Liver (tissue), 9 donors: ENCODE results near the gene FUNDC2. TPM values are rescaled to one million over a fixed set of nuclear protein-coding genes. Genes with fewer than 3 reads are reported as not detected.

ENCODE experiments used
- DNase-seq: peaks from one replicate; pipeline ENCODE4 v3.0.0-alpha.2; 2017; ENCODE audit warnings: low spot score
- H3K27ac ChIP-seq, 2 donors: one replicate each; pipeline ENCODE4 v1.7.0; 2013; ENCODE audit warnings: inconsistent platforms in 2 of 2, low read length in 2 of 2, control low read depth in 1 of 2, low read depth in 1 of 2, mild to moderate bottlenecking in 1 of 2
- H3K27me3 ChIP-seq, 4 donors: one replicate each; pipeline versions ENCODE4 v1.6.1 to v1.7.0; 2013; ENCODE audit warnings: low read length in 3 of 4, inconsistent platforms in 1 of 4, mild to moderate bottlenecking in 1 of 4, moderate library complexity in 1 of 4; ENCODE audit not compliant: control insufficient read depth in 4 of 4, insufficient read depth in 4 of 4
- H3K36me3 ChIP-seq, 4 donors: one replicate each; pipeline versions ENCODE4 v1.6.1 to v1.7.0; 2013; ENCODE audit warnings: low read length in 3 of 4, mild to moderate bottlenecking in 3 of 4, low read depth in 1 of 4, moderate library complexity in 1 of 4; ENCODE audit not compliant: control insufficient read depth in 4 of 4, insufficient read depth in 3 of 4
- H3K4me1 ChIP-seq, 4 donors: one replicate each; pipeline versions ENCODE4 v1.6.1 to v1.7.0; 2013; ENCODE audit warnings: low read length in 3 of 4, mild to moderate bottlenecking in 3 of 4, moderate library complexity in 1 of 4; ENCODE audit not compliant: control insufficient read depth in 4 of 4, insufficient read depth in 4 of 4
- H3K4me3 ChIP-seq, 3 donors: one replicate each; pipeline versions ENCODE4 v1.6.1 to v1.7.0; 2013; ENCODE audit warnings: low read length in 3 of 3, control low read depth in 1 of 3, low read depth in 1 of 3, mild to moderate bottlenecking in 1 of 3
- H3K9ac ChIP-seq, 2 donors: one replicate each; pipeline ENCODE4 v1.7.0; 2013; ENCODE audit warnings: low read length in 2 of 2, mild to moderate bottlenecking in 2 of 2, moderate library complexity in 2 of 2, control low read depth in 1 of 2, low read depth in 1 of 2
- H3K9me3 ChIP-seq, 4 donors: one replicate each; pipeline versions ENCODE4 v1.6.1 to v1.7.0; 2013; ENCODE audit warnings: low read length in 3 of 4; ENCODE audit not compliant: control insufficient read depth in 4 of 4
- EGR1 ChIP-seq, 2 donors: IDR thresholded peaks; 2 replicates each; pipeline ENCODE4 v1.6.1; 2016 to 2018; ENCODE audit warnings: antibody characterized with exemption in 2 of 2, low read depth in 2 of 2
- FOXA1 ChIP-seq: IDR thresholded peaks from 2 replicates; pipeline ENCODE4 v1.6.1; 2016; ENCODE audit warnings: antibody characterized with exemption
- FOXA2 ChIP-seq: IDR thresholded peaks from 2 replicates; pipeline ENCODE4 v1.6.1; 2016; ENCODE audit warnings: antibody characterized with exemption
- HNF4A ChIP-seq, 2 donors: conservative IDR thresholded peaks; 2 replicates each; pipeline ENCODE4 v1.6.1; 2016; ENCODE audit warnings: antibody characterized with exemption in 2 of 2, mild to moderate bottlenecking in 2 of 2
- HNF4G ChIP-seq: IDR thresholded peaks from 2 replicates; pipeline ENCODE4 v1.6.1; 2016; ENCODE audit warnings: antibody characterized with exemption
- JUND ChIP-seq, 2 donors: IDR thresholded peaks; 2 replicates each; pipeline ENCODE4 v1.6.1; 2016; ENCODE audit warnings: antibody characterized with exemption in 2 of 2
- RAD21 ChIP-seq, 2 donors: IDR thresholded peaks; 2 replicates each; pipeline ENCODE4 v1.6.1; 2016; ENCODE audit warnings: antibody characterized with exemption in 2 of 2, mild to moderate bottlenecking in 2 of 2
- REST ChIP-seq: IDR thresholded peaks from 2 replicates; pipeline ENCODE4 v1.6.1; 2016; ENCODE audit warnings: antibody characterized with exemption, mild to moderate bottlenecking
- RXRA ChIP-seq, 2 donors: IDR thresholded peaks; 2 replicates each; pipeline ENCODE4 v1.6.1; 2017 to 2018; ENCODE audit warnings: antibody characterized with exemption in 2 of 2, mild to moderate bottlenecking in 1 of 2
- SP1 ChIP-seq: IDR thresholded peaks from 2 replicates; pipeline ENCODE4 v1.6.1; 2018; ENCODE audit warnings: antibody characterized with exemption, mild to moderate bottlenecking
- TAF1 ChIP-seq: conservative IDR thresholded peaks from 2 replicates; pipeline ENCODE4 v1.6.1; 2016; ENCODE audit warnings: antibody characterized with exemption, mild to moderate bottlenecking
- YY1 ChIP-seq: IDR thresholded peaks from 2 replicates; pipeline ENCODE4 v1.6.1; 2016; ENCODE audit warnings: antibody characterized with exemption, mild to moderate bottlenecking
- WGBS: extraction: QIAGEN DNeasy Blood & Tissue Kit; methylation state at CpG from one replicate; pipeline ENCODE4 v1.1.7; 2013; 5-methylcytosine and 5-hydroxymethylcytosine counted together
- polyA plus RNA-seq, 2 donors: library from polyadenylated mRNA; stranded (reverse) in 1 of 2; unstranded in 1 of 2; fragments of 200-250 nt in 1 of 2; fragments of >200 nt in 1 of 2; fragmentation: Nextera tagmentation in 1 of 2; extraction: Ambion mirVana in 1 of 2; gene quantifications; one replicate each; pipeline versions ENCODE4 v1.2.1 to v1.2.3, GENCODE V29; 2013 to 2015
- total RNA-seq, 2 donors: library from RNA; depleted of rRNA; stranded (reverse); fragments of >200 nt; gene quantifications; one replicate each; pipeline ENCODE4 v1.2.3, GENCODE V29; 2014
- TF ChIP-seq, protein P1 (sequence below): fragments of 150-350 bp; IDR thresholded peaks from 2 replicates; pipeline ENCODE4 v1.5.1; 2017; ENCODE audit warnings: improper control_type of control experiment, low read depth, low read length; ENCODE audit not compliant: missing input control
- TF ChIP-seq, protein P2 (sequence below): IDR thresholded peaks from 2 replicates; pipeline ENCODE4 v1.6.1; 2016; ENCODE audit warnings: antibody characterized with exemption
- donor health status: healthy.
- donor health status: healthy.
- donor health status: healthy.
- donor health status: healthy.
- donor health status: healthy.

FUNDC2 gene
- total and polyA plus RNA-seq, 4 donors, result 19.4 to 79.8 (median 40.8) TPM

DNA sequence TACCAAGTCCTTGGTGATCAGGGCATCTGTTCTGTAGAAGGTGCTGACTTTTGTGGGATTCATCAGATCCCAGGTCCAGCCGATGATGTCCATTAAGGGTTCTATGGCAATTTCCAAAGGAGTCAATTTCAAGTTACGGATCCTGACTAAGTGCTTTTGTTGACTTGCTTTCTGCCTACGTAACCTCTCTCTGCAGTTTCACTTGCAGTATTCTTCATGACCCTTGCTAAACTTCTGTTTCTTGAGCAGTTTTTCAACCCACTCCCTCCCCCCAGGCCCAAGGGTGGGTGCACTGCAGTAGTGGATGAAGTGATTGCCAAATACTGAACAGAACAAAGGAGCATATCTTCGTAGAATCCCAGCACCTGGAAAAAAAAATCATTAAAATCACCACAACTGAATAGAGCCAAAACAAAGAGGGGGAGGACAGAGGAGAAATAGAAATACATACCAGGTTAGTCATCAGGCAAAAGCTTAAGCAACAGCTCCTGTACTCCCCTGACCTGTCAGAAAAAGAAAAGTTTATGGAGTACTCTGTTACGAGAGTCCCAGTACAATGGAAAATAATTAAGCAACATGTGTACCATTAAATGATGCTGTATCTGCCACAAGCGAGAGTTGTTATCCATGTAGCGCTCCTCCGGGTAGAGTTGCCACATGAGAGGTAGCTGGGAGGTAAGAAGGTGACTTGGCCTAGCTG is 38.5 kb downstream of the FUNDC2 start:
- Histone ChIP-seq H3K4me1 (peaks cover 0 to 7% (median 3%) of the 10 kb centered on the region in 4 donors), H3K36me3 (peaks cover 0 to 5% (median 0%) of the 10 kb centered on the region in 4 donors), H3K9me3 (no peaks in the 10 kb centered on the region), H3K27ac (peak overlapping the region; percentile 34 to 62), H3K4me3 (no peak overlapping the region), H3K9ac (no peak overlapping the region), H3K27me3 (no peaks in the 10 kb centered on the region)
- no peak for DNase-seq
- 76% methylated on average over 8 of the region's 8 CpGs for WGBS
- TF ChIP-seq REST (no peak), TAF1 (no peak), SP1 (peak; percentile 23), HNF4G (no peak), FOXA1 (no peak), JUND (IDR thresholded peaks at IDR 0.05) (peak; percentile 40 to 51), HNF4A (conservative IDR thresholded peaks at IDR 0.05) (peak in 1 of 2 donors; percentile 31), RXRA (IDR thresholded peaks at IDR 0.05) (peak; percentile 32 to 75), EGR1 (IDR thresholded peaks at IDR 0.05; ENCODE audit: low read depth in 2 of 2) (peak in 1 of 2 donors; percentile 53)
- TF ChIP-seq, protein P1, sequence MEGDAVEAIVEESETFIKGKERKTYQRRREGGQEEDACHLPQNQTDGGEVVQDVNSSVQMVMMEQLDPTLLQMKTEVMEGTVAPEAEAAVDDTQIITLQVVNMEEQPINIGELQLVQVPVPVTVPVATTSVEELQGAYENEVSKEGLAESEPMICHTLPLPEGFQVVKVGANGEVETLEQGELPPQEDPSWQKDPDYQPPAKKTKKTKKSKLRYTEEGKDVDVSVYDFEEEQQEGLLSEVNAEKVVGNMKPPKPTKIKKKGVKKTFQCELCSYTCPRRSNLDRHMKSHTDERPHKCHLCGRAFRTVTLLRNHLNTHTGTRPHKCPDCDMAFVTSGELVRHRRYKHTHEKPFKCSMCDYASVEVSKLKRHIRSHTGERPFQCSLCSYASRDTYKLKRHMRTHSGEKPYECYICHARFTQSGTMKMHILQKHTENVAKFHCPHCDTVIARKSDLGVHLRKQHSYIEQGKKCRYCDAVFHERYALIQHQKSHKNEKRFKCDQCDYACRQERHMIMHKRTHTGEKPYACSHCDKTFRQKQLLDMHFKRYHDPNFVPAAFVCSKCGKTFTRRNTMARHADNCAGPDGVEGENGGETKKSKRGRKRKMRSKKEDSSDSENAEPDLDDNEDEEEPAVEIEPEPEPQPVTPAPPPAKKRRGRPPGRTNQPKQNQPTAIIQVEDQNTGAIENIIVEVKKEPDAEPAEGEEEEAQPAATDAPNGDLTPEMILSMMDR, result no peak
- TF ChIP-seq, protein P2, sequence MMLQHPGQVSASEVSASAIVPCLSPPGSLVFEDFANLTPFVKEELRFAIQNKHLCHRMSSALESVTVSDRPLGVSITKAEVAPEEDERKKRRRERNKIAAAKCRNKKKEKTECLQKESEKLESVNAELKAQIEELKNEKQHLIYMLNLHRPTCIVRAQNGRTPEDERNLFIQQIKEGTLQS, result no peak

GRCh38 chrX:155068165-155068564 is 41.5 kb downstream of the FUNDC2 start:
- TF ChIP-seq HNF4A (conservative IDR thresholded peaks at IDR 0.05) (peak in 1 of 2 donors; percentile 30), JUND (IDR thresholded peaks at IDR 0.05) (peak in 1 of 2 donors; percentile 17), RAD21 (IDR thresholded peaks at IDR 0.05) (no peak), YY1 (no peak), RXRA (IDR thresholded peaks at IDR 0.05) (peak in 1 of 2 donors; percentile 29), FOXA2 (peak; percentile 6)
- Histone ChIP-seq H3K4me3 (no peak overlapping the region), H3K4me1 (peaks cover 3 to 8% (median 6%) of the 10 kb centered on the region in 4 donors), H3K36me3 (no peaks in the 10 kb centered on the region), H3K9ac (no peak overlapping the region), H3K27me3 (no peaks in the 10 kb centered on the region), H3K27ac (peak overlapping the region in 1 of 2 donors; percentile 28), H3K9me3 (no peaks in the 10 kb centered on the region)
- 38% methylated on average over 1 of the region's 1 CpG for WGBS
- DNase-seq, result no peak
